OCI-LY3 (cell line): ENCODE data around the gene CIAO1.

ENCODE experiments used
- H2AFZ ChIP-seq: fragments of 200-600, 300-600 bp; shearing (Covaris generic); 2 replicates; pipeline ENCODE4 v1.6.0; 2014; ENCODE audit warnings: antibody characterized with exemption, low read depth, low read length
- H3K27ac ChIP-seq: fragments of 200-600, 300-600 bp; sonication (generic); 2 replicates; pipeline ENCODE4 v1.5.1; 2014; ENCODE audit warnings: mild to moderate bottlenecking, low read length, moderate library complexity, mixed read lengths
- H3K27me3 ChIP-seq: fragments of 200-600, 300-600 bp; sonication (generic); 2 replicates; pipeline ENCODE4 v1.6.1; 2014; ENCODE audit warnings: low read depth, low read length, mixed read lengths
- H3K36me3 ChIP-seq: fragments of 200-600, 300-600 bp; sonication (generic); replicated peaks from 2 replicates; pipeline ENCODE3; 2014; ENCODE audit warnings: low read depth, low read length, mixed read lengths
- H3K4me1 ChIP-seq: fragments of 300-600, 200-600 bp; sonication (generic); 2 replicates; pipeline ENCODE4 v1.6.1; 2014; ENCODE audit warnings: low read length, mixed read lengths
- H3K4me2 ChIP-seq: fragments of 200-600, 300-600 bp; sonication (generic); 2 replicates; pipeline ENCODE4 v1.6.1; 2014; ENCODE audit warnings: low read length, mixed read lengths
- H3K4me3 ChIP-seq: fragments of 300-600, 200-600 bp; sonication (generic); 2 replicates; pipeline ENCODE4 v1.5.1; 2014; ENCODE audit warnings: antibody characterized with exemption, mild to moderate bottlenecking, low read length, moderate library complexity
- H3K79me2 ChIP-seq: fragments of 300-600, 200-600 bp; shearing (Covaris generic); 2 replicates; pipeline ENCODE4 v1.6.1; 2014; ENCODE audit warnings: mild to moderate bottlenecking, low read length, mixed read lengths
- H3K9ac ChIP-seq: fragments of 300-600, 200-600 bp; shearing (Covaris generic); 2 replicates; pipeline ENCODE4 v1.6.0; 2014; ENCODE audit warnings: mild to moderate bottlenecking, low read length, moderate library complexity
- H3K9me3 ChIP-seq: fragments of 200-600, 300-600 bp; shearing (Covaris generic); 2 replicates; pipeline ENCODE4 v1.6.1; 2014; ENCODE audit warnings: low read length, mixed read lengths; ENCODE audit not compliant: insufficient read depth
- H4K20me1 ChIP-seq: fragments of 200-600, 300-600 bp; sonication (generic); 2 replicates; pipeline ENCODE4 v1.6.1; 2016; ENCODE audit warnings: low read length, mixed read lengths; ENCODE audit not compliant: insufficient read depth
- CTCF ChIP-seq: fragments of 200-600, 300-600 bp; sonication (generic); IDR thresholded peaks from 2 replicates; pipeline ENCODE4 v1.5.1; 2014; ENCODE audit warnings: antibody characterized with exemption, low read length, low read depth
- EZH2phosphoT487 ChIP-seq: fragments of 200-600 bp; shearing (Covaris generic); IDR thresholded peaks from 2 replicates; pipeline ENCODE4 v1.6.1; 2018; ENCODE audit warnings: antibody characterized with exemption, mixed run types, low read depth

CIAO1 gene

GRCh38 chr2:96247009-96247408 is 19.0 kb upstream of the CIAO1 start:
- H3K4me2 ChIP-seq = no peak overlapping the region
- no peak overlapping the region for H2AFZ ChIP-seq
- no peaks in the 10 kb centered on the region for H3K9me3 ChIP-seq
- peaks cover 9% of the 10 kb centered on the region for H3K4me1 ChIP-seq
- H4K20me1 ChIP-seq = no peaks in the 10 kb centered on the region
- H3K27ac ChIP-seq = no peak overlapping the region
- H3K79me2 ChIP-seq = no peaks in the 10 kb centered on the region
- H3K27me3 ChIP-seq = no peaks in the 10 kb centered on the region
- H3K4me3 ChIP-seq = no peak overlapping the region
- no peak overlapping the region for H3K9ac ChIP-seq
- TF ChIP-seq EZH2phosphoT487 (no peak), CTCF (no peak)
- no peaks in the 10 kb centered on the region for H3K36me3 ChIP-seq

- no peak overlapping the region for H2AFZ ChIP-seq
- H3K4me2 ChIP-seq = no peak overlapping the region
- no peaks in the 10 kb centered on the region for H3K36me3 ChIP-seq
- no peak overlapping the region for H3K27ac ChIP-seq
- H3K4me1 ChIP-seq = no peaks in the 10 kb centered on the region; the same call in 1 of the 2 replicates
- no peak overlapping the region for H3K4me3 ChIP-seq
- no peak overlapping the region for H3K9ac ChIP-seq
- no peaks in the 10 kb centered on the region for H3K9me3 ChIP-seq
- H3K27me3 ChIP-seq = no peaks in the 10 kb centered on the region
- H4K20me1 ChIP-seq = no peaks in the 10 kb centered on the region
- H3K79me2 ChIP-seq = no peaks in the 10 kb centered on the region
- TF ChIP-seq EZH2phosphoT487 (no peak), CTCF (no peak)
These were observed 18.1 kb upstream of the CIAO1 start for GRCh38 chr2:96247896-96248295.

GRCh38 chr2:96248624-96249023 is 17.4 kb upstream of the CIAO1 start:
- Histone ChIP-seq H3K79me2 (no peaks in the 10 kb centered on the region), H3K9ac (no peak overlapping the region), H3K27ac (no peak overlapping the region), H3K4me3 (no peak overlapping the region), H4K20me1 (no peaks in the 10 kb centered on the region), H3K36me3 (no peaks in the 10 kb centered on the region), H2AFZ (no peak overlapping the region), H3K9me3 (no peaks in the 10 kb centered on the region), H3K4me2 (no peak overlapping the region), H3K27me3 (no peaks in the 10 kb centered on the region), H3K4me1 (no peaks in the 10 kb centered on the region; the same call in 1 of the 2 replicates)
- TF ChIP-seq EZH2phosphoT487 = no peak
- TF ChIP-seq CTCF = no peak

- H3K27ac ChIP-seq = no peak overlapping the region
- no peaks in the 10 kb centered on the region for H3K27me3 ChIP-seq
- no peak overlapping the region for H3K9ac ChIP-seq
- H3K79me2 ChIP-seq = no peaks in the 10 kb centered on the region
- H2AFZ ChIP-seq = no peak overlapping the region
- no peaks in the 10 kb centered on the region for H4K20me1 ChIP-seq
- H3K36me3 ChIP-seq = no peaks in the 10 kb centered on the region
- no peaks in the 10 kb centered on the region for H3K9me3 ChIP-seq
- H3K4me3 ChIP-seq = no peak overlapping the region
- no peak for TF ChIP-seq CTCF
- no peak for TF ChIP-seq EZH2phosphoT487
- H3K4me2 ChIP-seq = no peak overlapping the region
- H3K4me1 ChIP-seq = no peaks in the 10 kb centered on the region; the same call in 1 of the 2 replicates
These were observed 16.4 kb upstream of the CIAO1 start for GRCh38 chr2:96249654-96250053.
